Skin of body (tissue), 2 donors: ENCODE data around the gene USP21. TPM values are rescaled to one million over a fixed set of nuclear protein-coding genes. Genes with fewer than 3 reads are reported as not detected.

Source experiments
- DNase-seq: peaks from one replicate; lab custom pipeline; 2025; lab: John Stamatoyannopoulos, UW
- total RNA-seq: library from RNA; depleted of rRNA; stranded (reverse); fragments of >200 nt; gene quantifications from one replicate; pipeline ENCODE4 v1.2.3, GENCODE V29; 2014

Gene USP21
- total RNA-seq, 1 donor from 2014 or later: 8.4 TPM

DNA sequence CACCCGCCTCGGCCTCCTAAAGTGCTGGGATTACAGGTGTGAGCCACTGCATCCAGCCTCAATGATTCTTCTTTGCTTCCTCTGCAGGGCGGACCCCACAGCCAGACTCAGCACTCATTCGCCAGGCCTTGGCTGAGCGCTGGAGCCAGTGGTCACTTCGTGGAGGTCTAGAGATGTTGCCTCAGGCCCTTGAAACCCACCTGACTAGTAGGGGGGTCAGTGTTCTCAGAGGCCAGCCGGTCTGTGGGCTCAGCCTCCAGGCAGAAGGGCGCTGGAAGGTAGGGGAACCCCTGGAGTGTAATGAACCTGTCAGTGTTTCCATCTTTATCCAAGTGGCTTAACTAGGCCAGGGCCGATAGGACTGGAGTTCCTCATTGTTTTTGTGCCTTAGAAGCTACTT, 9.6 kb downstream of the USP21 start:
- DNase-seq: no peak

DNA sequence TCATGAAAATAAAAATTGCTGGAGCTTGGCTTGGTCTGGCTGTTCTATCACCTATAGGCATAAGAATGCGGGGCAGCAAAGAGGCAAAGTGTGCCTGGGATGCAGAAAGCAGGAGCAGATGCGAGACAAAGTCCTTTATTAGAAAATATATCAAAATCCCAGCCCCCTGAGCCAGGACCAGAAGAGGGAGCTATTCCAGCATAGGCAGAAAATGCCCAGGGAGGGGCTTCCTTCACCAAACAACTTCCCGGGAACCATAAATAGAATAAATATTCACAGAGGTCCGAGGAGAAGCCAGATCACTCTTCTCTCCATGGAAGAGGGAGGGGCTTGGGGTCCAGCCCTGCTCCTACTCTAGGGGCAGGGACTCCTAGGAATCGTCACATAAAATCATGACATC, 11.9 kb downstream of the USP21 start:
- DNase-seq: no peak

DNA sequence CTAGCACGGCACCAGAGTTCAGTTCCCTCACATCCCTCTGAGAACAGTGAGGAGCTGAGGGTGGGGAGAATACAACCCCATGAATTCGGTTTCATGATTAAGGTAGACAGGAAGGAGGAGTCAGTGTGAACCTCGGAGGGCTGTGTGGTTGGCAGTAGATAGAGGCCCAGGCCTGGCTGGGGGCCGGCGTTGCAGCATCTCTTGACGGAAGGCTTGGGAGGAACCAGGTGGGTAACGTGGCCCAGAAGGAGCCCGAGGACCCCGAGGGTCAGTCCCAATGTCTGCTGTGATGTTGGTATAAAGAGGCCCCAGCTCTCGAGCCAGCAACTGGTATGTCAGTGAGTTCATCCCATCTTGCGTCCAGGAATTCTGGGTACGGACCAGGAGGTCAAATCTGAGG, 12.4 kb downstream of the USP21 start:
- DNase-seq: no peak

DNA sequence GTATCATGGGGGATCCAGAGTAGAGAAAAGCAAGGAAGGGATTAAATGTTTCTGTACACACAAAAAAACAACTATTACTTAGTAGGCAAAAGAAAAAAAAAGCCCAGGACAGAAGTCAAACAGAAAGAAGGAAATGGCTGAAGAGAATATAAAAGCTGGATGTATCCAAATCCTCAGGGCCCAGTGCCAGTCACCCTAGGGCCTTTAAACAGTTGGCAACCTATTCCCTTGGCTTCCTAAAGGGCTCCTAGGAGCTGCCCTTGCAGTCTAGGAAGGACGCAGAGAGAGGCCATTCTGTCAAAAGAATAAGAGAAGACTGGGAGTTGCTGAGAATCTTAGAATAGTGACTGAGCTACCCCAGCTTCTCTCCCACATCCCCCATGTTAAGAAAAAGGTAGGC, 13.0 kb downstream of the USP21 start:
- DNase-seq: no peak

DNA sequence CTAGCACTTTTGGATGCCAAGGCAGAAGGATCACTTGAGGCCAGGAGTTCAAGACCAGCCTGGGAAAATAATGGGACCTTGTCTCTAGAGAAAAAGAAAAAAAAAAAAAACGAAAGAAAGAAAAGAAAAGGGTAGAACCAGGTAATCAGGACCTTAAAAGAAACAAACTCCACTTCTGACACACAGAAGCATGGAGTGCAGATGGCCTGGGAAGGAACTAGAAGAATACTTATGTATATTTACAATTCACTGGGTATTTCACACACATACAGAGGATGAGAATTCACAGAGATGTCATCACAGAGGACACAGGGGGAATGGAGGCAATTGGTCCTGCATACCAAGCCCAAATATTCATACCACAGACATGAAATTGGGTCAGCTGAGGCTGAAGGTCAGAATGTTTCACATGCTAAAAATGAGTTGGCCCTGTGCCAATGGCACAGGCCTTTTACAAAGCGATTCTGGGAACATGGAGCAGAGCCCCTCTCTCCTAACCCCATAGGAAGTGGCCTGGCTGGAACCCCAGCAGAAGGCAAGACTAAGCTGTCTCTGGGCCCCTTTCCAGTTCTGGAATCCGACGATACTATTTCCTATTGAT, 13.6 kb downstream of the USP21 start:
- peak; percentile 48 for DNase-seq

DNA sequence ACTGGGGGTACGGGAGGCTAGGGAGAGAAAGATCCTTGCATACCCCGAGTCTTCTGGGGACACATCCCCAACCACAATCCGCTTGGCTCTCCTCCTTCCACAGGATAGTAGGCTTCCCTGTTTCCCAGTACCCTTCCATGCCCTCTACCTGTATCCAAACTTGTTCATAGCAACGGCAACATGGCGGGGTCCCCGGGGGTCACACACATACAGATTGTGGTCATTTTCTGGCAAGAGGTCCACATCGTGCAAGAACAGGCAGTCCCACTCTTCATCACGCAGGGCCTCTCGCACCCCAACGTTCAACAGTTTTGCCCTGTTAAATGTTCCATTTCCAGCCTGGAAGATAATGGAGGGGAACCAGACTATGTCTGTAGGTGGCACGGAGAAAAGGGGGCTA, 14.4 kb downstream of the USP21 start:
- no peak for DNase-seq

DNA sequence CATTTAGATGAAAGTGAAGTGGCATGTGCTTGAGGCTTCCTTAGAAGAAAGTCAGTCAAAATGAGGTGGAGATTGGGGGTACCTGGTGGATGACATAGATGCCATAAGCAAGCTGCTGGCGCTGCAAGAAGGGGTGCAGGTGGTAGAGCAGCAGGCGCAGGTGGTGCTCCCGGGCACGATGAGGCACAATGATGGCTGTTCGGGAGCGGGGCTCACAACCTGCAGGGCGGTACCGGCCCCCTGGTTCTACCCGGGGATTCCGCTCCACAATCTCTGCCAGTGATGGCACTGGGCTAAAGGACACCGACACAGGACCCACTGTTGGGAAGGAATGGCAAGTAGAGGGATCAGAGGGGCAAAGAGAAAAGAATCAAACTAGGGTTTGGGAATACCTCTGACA, 15.6 kb downstream of the USP21 start:
- no peak for DNase-seq

DNA sequence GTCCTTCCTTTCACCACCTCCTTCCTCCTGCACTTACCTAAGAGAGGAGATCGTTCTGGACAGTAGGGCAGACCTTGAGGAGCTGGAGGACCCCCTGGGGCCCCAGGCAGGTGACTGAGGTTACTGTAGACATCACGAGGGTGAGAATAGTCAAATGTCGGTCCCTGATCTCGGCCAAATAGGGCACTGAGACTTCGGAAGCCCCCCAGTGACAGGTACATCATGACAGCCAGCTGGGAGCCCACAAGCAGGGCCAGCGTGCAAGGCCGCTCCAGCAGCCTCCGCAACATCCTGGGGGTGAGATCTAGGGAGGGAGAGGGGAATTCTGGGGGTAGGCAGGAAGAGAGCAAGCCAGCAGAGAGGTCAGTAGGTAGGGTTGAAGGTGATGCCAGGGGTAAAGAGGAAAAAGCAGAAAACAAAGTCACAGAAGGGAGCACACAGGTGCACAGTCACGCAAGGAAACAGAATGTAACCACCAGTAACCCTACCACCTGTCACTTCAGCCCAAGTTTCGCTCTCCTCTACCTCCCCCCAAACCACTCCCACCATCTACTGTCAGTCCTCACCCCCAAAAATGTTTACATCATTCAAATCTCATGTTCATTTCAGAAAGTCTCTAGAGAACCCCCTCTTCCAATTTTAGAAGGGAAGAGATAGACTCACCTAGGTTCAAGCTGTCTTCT, 16.6 kb downstream of the USP21 start:
- DNase-seq: no peak

DNA sequence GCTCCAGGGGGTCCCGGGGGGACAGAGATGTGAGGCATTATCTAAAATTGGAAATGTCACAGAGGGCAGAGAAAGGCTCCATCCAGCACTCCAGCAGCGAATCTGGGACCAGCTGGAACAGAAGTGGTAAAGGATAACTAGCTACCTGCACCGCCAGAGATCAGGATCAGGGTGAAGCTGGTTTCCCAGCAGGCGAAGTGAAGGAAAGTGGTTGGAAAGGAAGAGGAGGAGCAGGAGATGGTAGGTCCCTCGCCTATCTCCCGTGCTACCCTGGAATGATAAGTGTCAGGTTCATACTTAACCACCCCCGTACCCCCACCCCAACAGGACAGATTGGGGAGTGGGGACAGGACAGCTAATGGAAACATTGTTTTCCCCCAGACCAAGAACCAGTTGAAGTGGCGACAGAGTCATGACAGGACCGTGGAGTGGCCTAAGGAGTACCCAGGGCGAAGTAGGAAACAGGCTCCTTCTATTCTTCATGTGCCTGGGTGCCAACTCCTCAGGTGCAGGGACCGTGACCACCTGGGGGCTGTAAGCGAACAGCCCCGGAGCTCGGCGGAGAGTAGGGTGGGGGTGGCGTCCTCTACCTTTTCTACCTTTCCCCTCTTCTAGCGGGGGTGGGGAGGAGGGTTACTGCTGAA, 17.3 kb downstream of the USP21 start:
- no peak for DNase-seq

DNA sequence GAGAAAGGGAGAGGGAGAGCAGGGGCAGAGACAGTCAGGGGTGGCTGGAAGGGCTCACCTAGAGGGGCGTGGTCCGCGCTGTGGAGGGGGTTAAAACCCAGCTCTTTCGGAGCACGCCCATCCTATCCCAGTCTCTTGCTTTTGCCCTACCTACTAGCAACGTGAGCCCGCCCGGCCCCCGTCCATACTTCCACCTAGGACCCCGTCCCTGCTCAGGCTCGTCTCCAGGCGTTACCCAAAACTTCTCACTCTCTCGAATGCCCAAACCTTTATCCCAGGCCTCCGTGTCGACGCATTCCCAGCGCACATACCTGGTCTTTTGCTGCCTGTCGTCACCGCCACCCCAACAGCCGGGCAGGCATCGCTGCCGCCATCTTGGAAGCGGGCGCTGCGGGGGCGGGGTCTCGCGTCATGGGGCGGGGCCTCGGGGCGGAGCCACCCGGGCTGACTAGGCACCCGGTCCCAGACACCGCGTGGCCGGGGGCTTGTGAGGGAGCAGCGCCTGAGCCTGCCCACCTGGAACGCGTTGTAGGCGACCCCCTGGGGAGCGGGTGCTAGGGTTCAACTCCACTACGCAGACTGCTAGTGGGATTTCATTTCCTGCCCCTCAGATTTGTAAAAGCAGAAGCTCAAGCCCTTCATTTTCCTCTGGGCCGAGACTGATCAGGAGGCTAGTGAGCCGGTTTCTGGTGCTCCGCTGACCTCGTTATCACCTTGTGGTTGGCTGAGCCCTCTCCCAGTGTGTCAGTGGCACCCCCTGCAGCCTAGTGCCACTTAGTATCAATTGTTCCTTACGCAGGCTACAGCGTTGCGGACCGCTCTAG, 18.0 kb downstream of the USP21 start, which contains the start of gene B4GALT3:
B4GALT3 (minus strand) TSS at position 396 of the 824 bp plus-strand sequence. CDS start 1,447 bp downstream, outside the sequence.
- peak; percentile 76 for DNase-seq

DNA sequence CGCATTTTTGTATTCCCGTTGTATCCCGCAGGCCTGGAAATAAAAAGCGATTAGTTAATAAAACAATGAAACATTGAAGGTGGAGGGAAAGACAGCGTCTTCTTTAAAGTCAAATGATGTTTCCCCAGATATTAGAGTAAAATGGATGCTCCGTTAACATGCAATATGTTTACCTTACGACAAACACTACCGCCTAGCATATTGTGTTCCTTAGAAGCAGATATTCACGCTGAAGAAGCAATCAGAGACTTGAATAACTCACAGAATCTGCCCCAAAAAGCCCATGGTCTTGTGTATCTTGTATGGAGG, 18.6 kb downstream of the USP21 start:
- DNase-seq: no peak

DNA sequence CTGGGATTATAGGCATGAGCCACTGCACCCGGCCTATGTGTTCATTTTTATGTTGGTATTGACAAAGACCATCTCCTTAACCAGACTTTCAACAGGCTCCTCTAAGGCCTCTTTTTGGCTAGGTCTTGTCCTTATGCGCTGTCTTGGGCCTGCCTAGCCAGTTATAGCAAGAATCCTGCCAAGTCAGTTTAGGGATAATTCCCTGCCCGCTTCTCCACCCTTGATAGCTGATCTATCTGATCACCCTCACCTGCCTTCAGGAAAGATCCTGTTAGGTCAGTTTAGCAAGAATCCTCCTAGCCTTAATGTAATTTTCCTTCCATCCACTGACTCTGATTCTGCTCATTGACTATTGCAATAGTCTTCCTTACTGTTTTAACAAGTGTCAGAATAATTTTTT, 20.4 kb downstream of the USP21 start:
- DNase-seq: no peak

DNA sequence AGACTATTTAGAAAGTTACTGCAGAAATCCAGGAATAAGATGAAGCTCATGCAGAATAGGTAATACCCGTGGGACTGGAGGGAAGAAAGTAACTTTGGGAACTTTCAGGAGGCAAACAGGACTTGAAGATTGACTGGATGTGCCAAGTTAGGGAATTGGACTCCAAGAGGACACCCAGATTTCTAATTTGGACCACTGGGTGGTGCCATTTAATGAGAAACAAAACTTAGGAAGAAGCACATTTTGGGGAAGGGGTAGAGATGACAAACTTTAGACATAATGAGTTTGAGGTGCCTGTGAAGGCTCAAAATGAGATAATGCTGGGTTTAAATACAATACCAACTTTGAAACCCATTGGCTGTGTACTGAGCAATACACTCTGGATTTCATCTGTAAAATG, 21.3 kb downstream of the USP21 start:
- DNase-seq: no peak

DNA sequence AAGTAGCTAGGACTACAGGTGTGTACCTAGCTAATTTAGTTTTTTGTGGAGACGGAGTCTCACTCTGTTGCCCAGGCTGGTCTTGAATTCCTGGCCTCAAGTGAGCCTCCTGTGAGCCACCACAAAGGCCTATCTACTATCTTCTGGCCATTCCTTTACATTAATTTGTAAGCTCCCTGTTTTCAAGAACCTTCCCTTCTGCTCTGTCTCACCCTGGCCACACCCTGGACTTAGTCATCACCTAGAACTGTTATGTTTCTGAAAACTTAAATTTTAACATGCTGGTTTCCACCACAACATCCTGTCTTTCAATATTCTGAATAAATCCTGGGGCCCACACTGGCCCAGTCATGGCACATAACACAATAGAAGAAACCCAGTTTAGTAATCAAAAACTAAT, 22.9 kb downstream of the USP21 start:
- DNase-seq: no peak

DNA sequence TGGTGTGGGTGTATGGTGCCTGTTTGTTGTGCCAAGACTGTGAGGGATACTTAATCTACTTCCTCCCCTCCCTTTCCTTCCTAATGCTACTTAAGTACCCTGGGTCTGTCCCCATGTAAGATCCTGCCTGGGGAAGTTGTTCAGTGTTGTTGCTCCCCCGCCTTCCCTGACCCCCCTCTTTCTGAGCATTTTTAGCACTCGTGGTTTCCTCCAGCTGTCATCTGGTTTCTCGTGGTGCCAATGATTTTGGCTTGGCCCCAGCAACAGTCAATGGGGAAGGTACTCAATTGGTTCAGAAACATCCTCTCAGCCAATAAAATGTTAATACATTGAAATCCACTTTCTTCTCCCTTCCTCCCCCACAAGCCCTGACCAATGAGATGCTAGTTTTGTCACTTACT, 26.0 kb downstream of the USP21 start:
- DNase-seq: peak; percentile 93

DNA sequence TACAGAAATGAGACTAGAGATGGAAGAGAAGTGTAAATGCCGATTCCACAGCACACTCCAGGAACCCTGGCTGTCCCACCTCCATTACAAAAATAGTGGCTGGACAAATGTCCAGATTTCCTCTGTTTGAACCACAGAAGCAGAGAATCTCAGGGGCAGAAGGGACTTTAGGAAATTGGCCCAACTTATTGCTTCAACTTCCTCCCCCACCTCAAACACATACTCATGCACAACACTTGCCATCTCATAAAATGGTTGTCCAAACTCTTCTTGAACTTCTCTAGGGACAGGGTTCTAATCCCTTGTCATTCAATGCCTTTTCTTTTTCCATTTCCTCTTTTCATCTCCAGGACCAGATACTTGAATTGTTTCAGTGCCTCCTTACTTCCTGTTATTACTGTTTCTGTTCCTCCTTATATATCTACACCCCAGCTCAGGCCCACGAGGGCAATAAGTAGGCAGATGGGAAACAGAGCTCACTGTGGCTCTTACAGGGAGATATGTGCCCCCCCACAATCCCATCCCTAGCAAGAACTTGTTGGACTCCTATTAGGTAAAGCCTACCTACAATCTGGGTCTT, 26.5 kb downstream of the USP21 start:
- DNase-seq: no peak

DNA sequence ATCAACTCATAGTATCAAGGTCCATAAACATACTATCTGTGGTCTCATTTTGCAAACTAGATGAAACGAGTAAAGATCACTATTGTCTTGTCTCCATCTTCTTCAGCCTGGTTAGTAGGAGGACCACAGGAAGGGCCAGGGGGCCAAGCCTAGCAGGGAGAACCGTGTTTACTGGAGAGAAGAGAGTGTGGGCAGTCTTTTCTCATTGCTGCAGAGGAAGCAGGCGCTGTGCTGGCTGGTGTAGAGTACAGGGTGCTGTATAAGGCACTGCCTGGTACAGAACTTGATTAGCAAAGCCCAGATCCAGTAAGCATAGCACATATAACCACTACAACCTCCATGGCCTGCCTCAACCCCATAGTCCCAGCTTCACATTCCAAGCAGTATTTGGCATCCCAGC, 28.0 kb downstream of the USP21 start:
- DNase-seq: no peak

DNA sequence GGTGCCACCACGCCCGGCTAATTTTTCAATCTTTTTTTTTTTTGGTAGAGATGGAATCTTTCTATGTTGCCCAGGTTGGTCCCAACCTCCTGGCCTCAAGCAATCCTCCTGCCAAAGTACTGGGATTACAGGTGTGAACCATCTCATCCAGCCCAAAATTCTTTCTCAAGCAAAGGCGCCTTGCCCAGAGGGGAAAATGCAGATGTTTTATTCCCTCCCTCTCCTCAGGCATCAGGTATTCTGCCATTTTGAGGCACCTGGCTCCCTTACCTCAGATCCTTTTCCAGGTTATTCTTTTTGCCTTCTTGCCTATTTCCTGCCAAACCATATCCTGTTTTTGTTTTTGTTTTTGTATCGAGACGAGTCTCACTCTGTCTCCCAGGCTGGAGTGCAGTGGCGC, 29.1 kb downstream of the USP21 start:
- no peak for DNase-seq

DNA sequence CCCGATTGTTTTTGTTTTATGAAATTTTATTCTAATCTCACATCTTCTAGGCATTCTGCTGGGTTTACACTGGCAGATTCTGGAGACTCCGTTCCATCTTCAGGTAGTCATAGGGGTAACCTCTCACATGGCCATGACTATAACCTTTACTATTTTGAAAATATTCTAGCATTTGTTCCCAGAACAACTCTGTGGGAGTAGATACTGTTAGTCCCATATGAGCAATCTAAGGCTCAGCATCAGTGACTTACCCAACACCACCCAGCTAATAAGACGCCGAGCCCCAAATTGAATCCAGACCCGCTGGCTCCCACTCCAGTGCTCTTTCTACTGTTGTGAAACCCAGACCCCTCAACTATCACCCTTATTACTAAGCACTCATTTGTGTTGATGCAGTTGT, 29.7 kb downstream of the USP21 start:
- no peak for DNase-seq

DNA sequence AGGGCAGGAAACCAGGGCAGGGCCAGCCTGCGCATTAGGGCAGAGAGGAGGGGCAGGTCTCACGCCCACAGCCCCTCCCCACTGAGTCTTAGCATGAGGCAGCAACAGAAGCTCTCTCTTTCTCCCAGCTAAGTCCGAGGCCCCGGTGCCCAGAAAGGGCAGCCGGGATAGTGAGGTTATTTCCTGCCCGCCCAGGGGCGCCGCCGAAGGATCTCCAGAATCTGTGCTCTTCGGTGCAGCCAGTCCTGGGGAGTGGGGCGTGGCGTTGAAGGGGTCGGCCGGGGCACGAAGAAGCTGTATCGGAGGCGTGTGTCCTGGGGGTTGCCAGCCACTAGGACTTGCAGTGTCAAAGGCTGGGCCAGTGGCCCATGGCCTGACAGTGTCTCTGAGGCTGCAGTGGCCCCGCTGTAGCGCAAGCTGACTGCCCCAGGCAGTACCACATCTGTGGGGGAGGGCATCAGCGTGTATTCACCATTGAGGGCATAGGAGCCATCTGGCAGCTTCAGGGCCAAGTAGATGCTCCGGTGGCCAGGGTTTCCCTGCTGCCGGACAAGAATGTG, 31.7 kb downstream of the USP21 start:
- DNase-seq: no peak

DNA sequence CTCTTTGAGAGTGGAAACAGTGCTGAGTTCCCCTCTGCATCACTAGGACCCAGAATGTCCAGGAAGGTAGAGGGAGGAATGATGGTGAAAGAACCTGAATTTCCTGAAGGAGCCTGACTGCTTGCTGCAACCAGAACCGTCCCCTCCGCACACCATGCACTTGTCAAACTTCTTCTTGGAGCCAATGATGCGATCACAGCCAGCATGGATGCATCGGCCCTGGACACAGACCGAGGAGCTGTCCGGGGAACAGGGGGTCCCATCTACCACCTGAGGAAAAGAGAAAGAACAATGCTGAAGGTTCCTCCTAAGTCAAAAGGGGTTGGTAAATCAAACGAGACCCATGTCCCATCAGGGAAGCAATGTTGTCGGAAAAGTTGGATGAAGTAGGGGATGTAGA, 32.7 kb downstream of the USP21 start:
- DNase-seq: no peak
